KMS-11 (cell line): ENCODE data around the gene AJAP1.

Experiments
- H2AFZ ChIP-seq: fragments of 200-600 bp; sonication (generic); 2 replicates; pipeline ENCODE4 v1.6.1; 2016; ENCODE audit warnings: antibody characterized with exemption, mixed run types, low read depth
- H3K27ac ChIP-seq: fragments of 200-600 bp; sonication (generic); 2 replicates; pipeline ENCODE4 v1.6.1; 2016; ENCODE audit warnings: mild to moderate bottlenecking, mixed run types
- H3K27me3 ChIP-seq: fragments of 200-600 bp; sonication (generic); 2 replicates; pipeline ENCODE4 v1.6.1; 2017; ENCODE audit warnings: mild to moderate bottlenecking, low read depth, mixed run types, moderate library complexity; ENCODE audit not compliant: insufficient read depth
- H3K36me3 ChIP-seq: fragments of 200-600 bp; sonication (generic); 2 replicates; pipeline ENCODE4 v1.6.1; 2017; ENCODE audit warnings: mild to moderate bottlenecking, mixed run types; ENCODE audit not compliant: insufficient read depth
- H3K4me1 ChIP-seq: fragments of 200-600 bp; sonication (generic); 2 replicates; pipeline ENCODE4 v1.6.1; 2016; ENCODE audit warnings: mild to moderate bottlenecking, low read depth, mixed run types; ENCODE audit not compliant: poor library complexity, severe bottlenecking
- H3K4me2 ChIP-seq: fragments of 200-600 bp; sonication (generic); 2 replicates; pipeline ENCODE4 v1.7.0; 2016; ENCODE audit warnings: mild to moderate bottlenecking, mixed run types
- H3K4me3 ChIP-seq: fragments of 200-600 bp; sonication (generic); IDR thresholded peaks from 2 replicates; pipeline ENCODE4 v1.6.1; 2017; ENCODE audit warnings: low read depth, low read length, mixed read lengths; ENCODE audit not compliant: insufficient read depth
- H3K79me2 ChIP-seq: fragments of 200-600 bp; sonication (generic); 2 replicates; pipeline ENCODE4 v1.6.1; 2016; ENCODE audit warnings: low read depth, mixed run types; ENCODE audit not compliant: insufficient read depth
- H3K9ac ChIP-seq: fragments of 200-600 bp; sonication (generic); 2 replicates; pipeline ENCODE4 v1.6.1; 2016; ENCODE audit warnings: mild to moderate bottlenecking, mixed run types
- H4K20me1 ChIP-seq: fragments of 200-600 bp; sonication (generic); 2 replicates; pipeline ENCODE4 v1.6.1; 2016; ENCODE audit warnings: mild to moderate bottlenecking, mixed run types; ENCODE audit not compliant: insufficient read depth
- TF ChIP-seq, protein P1 (sequence below): fragments of 200-600 bp; sonication (generic); conservative IDR thresholded peaks from 2 replicates; pipeline ENCODE4 v1.6.1; 2017; ENCODE audit warnings: low read depth, mild to moderate bottlenecking, antibody characterized with exemption, low read length, moderate library complexity, mixed read lengths

AJAP1 gene

DNA sequence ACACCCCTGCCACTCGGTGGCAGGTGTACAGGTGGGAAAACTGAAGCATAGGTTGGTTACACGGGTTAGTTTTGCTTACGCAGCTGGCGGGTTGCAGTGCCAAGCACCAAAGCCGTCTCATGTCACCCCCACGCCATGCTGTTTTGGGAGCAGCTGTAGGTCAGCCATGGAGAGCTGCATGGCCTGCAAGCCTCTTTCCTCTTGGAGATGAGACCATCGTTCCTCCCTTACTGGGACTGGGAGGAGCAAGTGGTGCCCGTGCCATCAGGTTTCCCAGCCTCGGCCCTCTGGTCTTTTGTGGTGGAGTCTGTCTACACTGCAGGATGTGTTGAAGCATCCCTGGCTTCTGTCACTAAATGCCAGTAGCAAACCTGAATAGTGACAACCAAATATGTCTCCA, 46.9 kb downstream of the AJAP1 start:
- Histone ChIP-seq H3K27me3 (no peaks in the 10 kb centered on the region; the same call in 1 of the 2 replicates), H3K9ac (no peak overlapping the region), H3K79me2 (no peaks in the 10 kb centered on the region), H3K36me3 (no peaks in the 10 kb centered on the region), H3K27ac (no peak overlapping the region), H3K4me3 (no peak overlapping the region), H3K4me1 (no peaks in the 10 kb centered on the region), H4K20me1 (no peaks in the 10 kb centered on the region), H2AFZ (no peak overlapping the region), H3K4me2 (no peak overlapping the region)
- TF ChIP-seq, protein P1, sequence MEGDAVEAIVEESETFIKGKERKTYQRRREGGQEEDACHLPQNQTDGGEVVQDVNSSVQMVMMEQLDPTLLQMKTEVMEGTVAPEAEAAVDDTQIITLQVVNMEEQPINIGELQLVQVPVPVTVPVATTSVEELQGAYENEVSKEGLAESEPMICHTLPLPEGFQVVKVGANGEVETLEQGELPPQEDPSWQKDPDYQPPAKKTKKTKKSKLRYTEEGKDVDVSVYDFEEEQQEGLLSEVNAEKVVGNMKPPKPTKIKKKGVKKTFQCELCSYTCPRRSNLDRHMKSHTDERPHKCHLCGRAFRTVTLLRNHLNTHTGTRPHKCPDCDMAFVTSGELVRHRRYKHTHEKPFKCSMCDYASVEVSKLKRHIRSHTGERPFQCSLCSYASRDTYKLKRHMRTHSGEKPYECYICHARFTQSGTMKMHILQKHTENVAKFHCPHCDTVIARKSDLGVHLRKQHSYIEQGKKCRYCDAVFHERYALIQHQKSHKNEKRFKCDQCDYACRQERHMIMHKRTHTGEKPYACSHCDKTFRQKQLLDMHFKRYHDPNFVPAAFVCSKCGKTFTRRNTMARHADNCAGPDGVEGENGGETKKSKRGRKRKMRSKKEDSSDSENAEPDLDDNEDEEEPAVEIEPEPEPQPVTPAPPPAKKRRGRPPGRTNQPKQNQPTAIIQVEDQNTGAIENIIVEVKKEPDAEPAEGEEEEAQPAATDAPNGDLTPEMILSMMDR, result no peak

DNA sequence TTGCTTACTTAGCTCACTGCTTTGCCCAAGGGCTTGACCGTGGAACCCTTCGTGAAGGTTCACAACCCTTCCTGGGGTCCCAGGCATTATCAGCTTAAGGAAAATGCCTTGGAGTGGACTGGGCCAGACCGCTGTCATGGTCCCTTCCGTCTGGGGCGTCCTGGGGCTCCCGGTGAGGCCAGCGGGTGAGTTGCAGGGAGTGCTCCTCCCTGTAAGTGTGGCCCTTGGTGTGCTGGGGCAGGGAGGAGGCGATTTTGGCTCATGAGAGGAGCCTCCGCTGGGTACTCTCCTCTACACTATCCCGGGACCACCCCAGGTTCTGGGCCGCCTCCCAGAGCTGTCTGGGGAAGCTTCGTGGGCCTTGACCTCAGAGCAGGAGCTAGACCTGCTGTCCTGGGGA, 48.1 kb downstream of the AJAP1 start:
- H3K4me3 ChIP-seq, result no peak overlapping the region
- H3K4me1 ChIP-seq, result no peaks in the 10 kb centered on the region
- no peak overlapping the region for H2AFZ ChIP-seq
- H3K4me2 ChIP-seq, result no peak overlapping the region
- no peaks in the 10 kb centered on the region for H3K36me3 ChIP-seq
- TF ChIP-seq, protein P1, result no peak
- no peaks in the 10 kb centered on the region for H4K20me1 ChIP-seq
- no peak overlapping the region for H3K27ac ChIP-seq
- H3K27me3 ChIP-seq, result no peaks in the 10 kb centered on the region; the same call in 1 of the 2 replicates
- H3K9ac ChIP-seq, result no peak overlapping the region
- H3K79me2 ChIP-seq, result no peaks in the 10 kb centered on the region

DNA sequence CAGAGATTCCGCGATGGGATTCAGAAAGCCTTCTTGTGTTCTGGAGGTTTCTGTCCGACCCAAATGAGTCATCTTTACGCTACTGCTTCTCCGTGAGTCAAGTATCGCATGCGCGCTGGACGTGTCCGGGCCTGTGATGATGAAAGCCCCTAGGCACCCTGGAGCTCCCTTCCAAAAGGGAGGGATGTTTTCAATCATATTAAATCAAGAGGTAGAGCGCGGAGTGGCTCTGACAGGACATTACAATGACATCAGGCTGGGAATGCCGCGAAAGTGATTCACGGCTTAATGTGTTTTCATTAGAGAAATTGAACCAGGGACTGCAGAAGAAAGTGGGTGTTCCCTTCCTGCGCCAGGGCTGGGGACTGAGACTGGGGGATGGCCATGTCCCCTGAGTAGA, 48.5 kb downstream of the AJAP1 start:
- TF ChIP-seq, protein P1, result no peak
- H3K27me3 ChIP-seq, result no peaks in the 10 kb centered on the region; the same call in 1 of the 2 replicates
- no peaks in the 10 kb centered on the region for H3K79me2 ChIP-seq
- no peaks in the 10 kb centered on the region for H3K36me3 ChIP-seq
- H4K20me1 ChIP-seq, result no peaks in the 10 kb centered on the region
- no peak overlapping the region for H3K4me3 ChIP-seq
- no peak overlapping the region for H3K27ac ChIP-seq
- H3K9ac ChIP-seq, result no peak overlapping the region
- H2AFZ ChIP-seq, result no peak overlapping the region
- no peak overlapping the region for H3K4me2 ChIP-seq
- no peaks in the 10 kb centered on the region for H3K4me1 ChIP-seq

DNA sequence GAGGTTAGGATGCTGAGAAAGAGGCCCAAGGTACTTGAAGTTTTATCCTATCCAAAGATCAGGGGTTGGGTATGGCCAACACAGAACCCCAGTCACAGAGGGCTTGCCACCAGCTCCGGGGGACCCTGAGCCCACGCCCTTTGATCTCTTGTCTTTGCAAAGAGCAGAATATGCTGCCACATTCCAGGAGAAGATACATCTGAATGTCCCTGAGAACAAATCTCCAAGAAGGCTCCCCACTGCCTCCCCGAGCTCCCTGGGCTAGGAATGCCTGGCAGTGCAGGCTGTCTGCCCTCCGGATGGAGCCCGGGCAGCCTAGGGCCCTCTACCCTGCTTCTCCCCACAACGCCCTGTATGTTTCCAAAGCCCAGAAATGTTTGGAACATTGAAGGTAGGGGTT, 49.2 kb downstream of the AJAP1 start:
- no peaks in the 10 kb centered on the region for H3K36me3 ChIP-seq
- H3K79me2 ChIP-seq, result no peaks in the 10 kb centered on the region
- no peak overlapping the region for H3K27ac ChIP-seq
- H3K27me3 ChIP-seq, result no peaks in the 10 kb centered on the region; the same call in 1 of the 2 replicates
- TF ChIP-seq, protein P1, result no peak
- no peak overlapping the region for H3K9ac ChIP-seq
- no peak overlapping the region for H2AFZ ChIP-seq
- H4K20me1 ChIP-seq, result no peaks in the 10 kb centered on the region
- H3K4me1 ChIP-seq, result no peaks in the 10 kb centered on the region
- H3K4me2 ChIP-seq, result no peak overlapping the region
- no peak overlapping the region for H3K4me3 ChIP-seq
